ENCODE measurements around the gene AGAP3. TPM values are rescaled to one million over a fixed set of nuclear protein-coding genes. Genes with fewer than 3 reads are reported as not detected.

AGAP3 gene
- total RNA-seq, 2 experiments from 2014 or later: 30.0 to 36.2 TPM

DNA sequence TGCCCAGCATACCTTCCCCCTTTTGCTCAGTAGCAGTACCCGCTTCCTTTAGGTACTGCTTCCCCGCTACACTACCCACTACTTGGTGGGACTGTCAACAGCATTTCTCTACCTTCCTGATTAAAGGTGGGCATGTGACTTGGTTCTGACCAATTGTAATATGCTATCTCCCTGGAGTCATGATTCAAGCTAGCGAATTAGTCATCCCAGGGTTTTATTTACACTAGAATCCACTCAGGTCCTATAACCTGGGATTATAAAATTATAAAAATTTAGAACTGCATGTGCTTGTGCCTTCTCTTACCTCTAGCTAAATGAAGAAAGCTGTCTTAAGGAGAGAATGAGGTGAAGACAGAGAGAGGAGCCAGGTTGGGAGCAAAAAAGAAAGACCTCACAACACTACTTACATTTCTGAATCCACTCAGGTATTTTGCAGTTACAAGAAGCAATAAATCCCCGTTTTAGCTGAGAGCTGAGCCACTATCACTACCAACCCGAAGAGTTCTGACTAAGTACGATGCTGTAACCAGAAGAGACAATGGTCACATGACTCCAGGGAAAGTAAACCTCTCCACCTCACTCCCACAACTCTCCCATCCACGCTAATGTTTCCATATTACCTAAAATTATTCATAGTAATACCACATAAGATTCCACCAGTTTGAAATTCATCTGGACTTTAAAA lies 71.5 kb downstream of the AGAP3 start:
- Mint-ChIP-seq H3K4me3 (no peak overlapping the region), H3K4me1 (no peaks in the 10 kb centered on the region), H3K36me3 (no peaks in the 10 kb centered on the region), H3K27me3 (peaks cover 38% of the 10 kb centered on the region), H3K27ac (no peak overlapping the region), H3K9me3 (ENCODE audit: low read depth) (no peaks in the 10 kb centered on the region)
- ATAC-seq (no peak), DNase-seq (no peak)
- CTCF ChIA-PET: interaction anchor here (0.6 to 1.2 kb wide), 6 partner anchors 10 to 47 kb away, joined by 3 to 6 read pairs (median 4); no protein-coding TSS in a partner anchor

DNA sequence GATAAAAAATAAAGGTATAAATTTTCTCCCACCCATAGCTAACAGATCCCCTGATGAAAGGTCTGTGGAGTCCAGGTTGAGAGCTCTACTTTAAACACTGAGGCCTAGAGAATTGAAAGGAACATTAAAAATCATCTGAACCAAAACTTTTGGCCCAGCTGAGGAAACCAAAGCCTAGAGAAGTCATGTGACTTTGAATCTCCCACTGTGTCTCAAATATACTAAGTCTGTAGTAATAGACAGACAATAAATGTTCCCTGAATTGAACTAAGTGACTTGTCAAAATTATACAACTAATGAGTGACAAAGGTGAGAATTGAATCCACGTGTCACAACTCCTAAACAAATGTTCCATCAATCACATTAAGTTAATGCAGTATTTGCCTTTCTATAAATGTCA lies 75.5 kb downstream of the AGAP3 start:
- peaks cover 16% of the 10 kb centered on the region for H3K27me3 Mint-ChIP-seq
- H3K36me3 Mint-ChIP-seq: no peaks in the 10 kb centered on the region
- H3K27ac Mint-ChIP-seq: no peak overlapping the region
- H3K9me3 Mint-ChIP-seq (ENCODE audit: low read depth): no peaks in the 10 kb centered on the region
- CTCF ChIA-PET: interaction anchor here (0.6 to 1.9 kb wide), 4 partner anchors 9 to 38 kb away, joined by 3 to 7 read pairs (median 4); no protein-coding TSS in a partner anchor
- no peak for ATAC-seq
- H3K4me1 Mint-ChIP-seq: no peaks in the 10 kb centered on the region
- no peak overlapping the region for H3K4me3 Mint-ChIP-seq
- DNase-seq: no peak

DNA sequence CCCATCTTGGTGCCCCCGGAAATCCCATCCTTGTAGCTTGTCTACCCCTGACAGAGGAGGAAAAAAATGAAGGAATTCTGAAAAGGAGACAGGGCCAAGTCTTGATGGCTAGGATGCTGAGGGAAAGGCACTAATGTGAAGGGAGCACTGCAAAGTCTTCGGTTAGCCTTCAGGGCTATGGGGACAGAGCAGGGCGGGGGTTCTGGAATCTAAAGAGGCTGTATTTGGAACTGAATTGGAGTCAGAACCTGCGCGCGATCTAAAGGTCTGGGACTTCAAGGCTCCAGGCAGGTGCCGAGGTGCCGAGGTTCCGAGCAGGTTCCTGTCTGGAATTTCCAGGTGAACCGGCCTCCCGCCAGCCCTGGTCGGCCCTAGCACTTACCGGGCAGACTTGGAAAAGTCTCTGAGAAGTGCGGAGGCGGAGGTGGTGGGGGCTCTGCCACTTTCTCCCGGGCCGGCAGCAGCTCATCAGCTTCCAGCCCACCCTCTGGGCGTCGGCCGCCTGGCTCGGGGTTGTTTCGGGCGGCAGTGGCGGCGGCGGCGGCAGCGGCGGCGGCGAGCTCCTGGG lies 80.4 kb downstream of the AGAP3 start:
- Mint-ChIP-seq H3K4me1 (peaks cover 5% of the 10 kb centered on the region), H3K4me3 (no peak overlapping the region), H3K27ac (no peak overlapping the region), H3K9me3 (ENCODE audit: low read depth) (no peaks in the 10 kb centered on the region), H3K27me3 (peaks cover 36% of the 10 kb centered on the region), H3K36me3 (no peaks in the 10 kb centered on the region)
- DNase-seq (no peak), ATAC-seq (no peak)
- CTCF ChIA-PET: interaction anchor here (0.7 to 2.9 kb wide), 8 partner anchors 9 to 268 kb away, joined by 3 to 15 read pairs (median 4); partner anchors contain the start of gene ABCF2

DNA sequence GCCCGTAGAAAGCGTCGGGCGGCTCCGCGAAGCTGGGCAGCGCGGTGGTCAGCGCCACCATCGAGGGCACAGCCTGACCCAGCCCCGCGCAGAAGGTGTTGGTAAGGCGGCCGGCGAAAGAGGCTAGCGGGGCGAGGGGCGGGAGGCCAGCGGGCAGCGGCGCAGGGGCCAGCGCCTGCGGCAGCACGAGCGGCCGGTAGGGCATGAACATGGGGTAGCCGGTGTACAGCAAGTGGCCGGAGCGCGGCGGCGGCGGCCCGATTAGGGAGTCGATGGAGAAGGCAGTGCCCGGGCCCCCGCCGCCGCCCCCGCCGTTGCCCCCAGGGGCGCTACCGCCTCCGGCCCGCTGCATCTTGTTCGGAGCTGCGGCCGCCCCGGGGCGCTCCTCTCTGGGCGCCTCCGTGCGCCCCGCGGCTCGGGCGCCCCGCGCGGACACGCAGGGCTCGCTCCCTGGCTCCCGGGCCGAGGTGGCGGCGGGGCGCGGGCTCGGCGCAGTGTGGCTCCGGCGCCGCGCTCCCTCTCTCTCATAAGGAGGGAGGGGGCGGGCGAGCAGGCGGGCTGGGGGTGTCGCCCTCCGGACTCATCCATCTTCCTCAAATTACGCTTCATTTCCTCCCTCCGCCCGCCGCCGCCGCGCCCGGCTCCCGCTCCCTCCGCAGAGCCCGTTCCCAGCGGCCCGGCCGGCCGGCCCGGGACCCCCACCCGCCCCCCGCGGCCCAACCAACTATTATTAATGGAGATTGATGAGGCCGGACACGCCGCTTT lies 81.1 kb downstream of the AGAP3 start, which contains the start of gene GBX1:
GBX1 (minus strand) TSS at position 498 of the 765 bp plus-strand sequence; CDS start at position 352, 146 bp downstream.
- DNase-seq (no peak), ATAC-seq (peak; percentile 50)
- Mint-ChIP-seq H3K27me3 (peaks cover 42% of the 10 kb centered on the region), H3K9me3 (ENCODE audit: low read depth) (no peaks in the 10 kb centered on the region), H3K36me3 (no peaks in the 10 kb centered on the region), H3K27ac (no peak within 1 kb of the TSS), H3K4me1 (peaks cover 5% of the 10 kb centered on the region), H3K4me3 (peak within 1 kb of the TSS; percentile 38)
- CTCF ChIA-PET: interaction anchor here (0.6 to 3.7 kb wide), 16 partner anchors 8 to 149 kb away, joined by 3 to 24 read pairs (median 4); partner anchors contain the start of gene ABCF2

DNA sequence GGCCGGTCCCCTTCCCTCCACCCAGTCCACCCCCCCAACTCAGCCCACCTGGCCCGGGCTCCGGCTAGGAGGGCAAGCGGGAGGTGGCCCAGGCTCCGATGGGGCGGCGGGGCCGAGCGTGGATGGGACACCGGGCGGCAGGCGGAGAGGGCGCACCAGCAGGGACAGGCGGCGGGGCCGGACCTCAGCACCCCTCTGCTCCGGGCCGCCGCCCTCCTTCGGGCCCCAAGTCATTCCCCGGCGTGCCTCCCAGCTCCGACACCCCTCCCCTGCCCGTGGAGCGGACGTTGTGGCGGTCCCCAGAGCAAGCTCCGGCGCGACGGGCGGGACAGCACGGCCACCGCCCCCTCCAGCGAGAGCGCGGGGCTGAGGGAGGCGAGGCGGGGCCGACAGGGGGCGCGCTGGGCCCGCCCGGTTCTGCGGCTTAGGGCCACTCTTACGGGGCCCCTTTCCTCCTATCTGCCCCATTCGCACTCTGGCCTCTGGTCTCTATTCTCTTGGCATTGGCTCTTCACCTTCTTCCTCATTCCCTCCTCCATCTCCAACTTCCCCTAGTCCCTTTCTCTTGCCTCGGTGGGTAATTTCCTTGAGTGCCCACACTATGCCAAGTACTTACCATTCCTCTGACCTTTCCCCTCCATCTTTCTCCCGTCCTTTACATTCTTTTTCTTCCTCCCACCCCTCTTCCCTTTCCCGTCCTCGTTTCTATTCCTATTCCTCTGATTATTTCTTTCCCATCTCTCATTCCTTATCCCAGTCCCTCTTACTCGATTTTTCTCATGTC lies 81.9 kb downstream of the AGAP3 start:
- Mint-ChIP-seq H3K36me3 (no peaks in the 10 kb centered on the region), H3K4me3 (peak overlapping the region; percentile 38), H3K27me3 (peaks cover 49% of the 10 kb centered on the region), H3K4me1 (peaks cover 10% of the 10 kb centered on the region), H3K9me3 (ENCODE audit: low read depth) (no peaks in the 10 kb centered on the region), H3K27ac (no peak overlapping the region)
- DNase-seq (peak; percentile 67), ATAC-seq (peak; percentile 86)
- CTCF ChIA-PET: interaction anchor here (0.6 to 3.7 kb wide), 16 partner anchors 8 to 148 kb away, joined by 3 to 24 read pairs (median 3); partner anchors contain the start of gene ABCF2

DNA sequence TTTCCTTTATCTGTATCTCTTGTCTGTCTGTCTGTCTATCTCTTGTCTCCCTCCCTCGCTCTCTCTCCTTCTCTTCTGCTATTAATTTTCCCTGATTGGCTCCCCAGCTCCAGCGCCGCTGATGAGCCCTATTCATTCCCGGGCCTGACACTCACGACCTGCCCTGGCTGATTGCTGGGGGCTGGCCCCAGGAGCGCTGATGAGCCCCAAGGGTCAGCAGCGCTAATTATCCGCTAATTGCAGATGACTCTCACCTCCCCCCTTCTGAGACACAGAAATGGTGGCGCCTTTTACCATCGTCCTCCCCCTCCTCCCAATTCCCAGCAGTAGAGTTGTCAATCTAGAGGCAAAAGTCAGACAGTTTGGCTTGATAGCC lies 82.5 kb downstream of the AGAP3 start:
- Mint-ChIP-seq H3K27me3 (peaks cover 52% of the 10 kb centered on the region), H3K4me1 (peaks cover 10% of the 10 kb centered on the region), H3K9me3 (ENCODE audit: low read depth) (no peaks in the 10 kb centered on the region), H3K4me3 (peak overlapping the region; percentile 38), H3K36me3 (no peaks in the 10 kb centered on the region), H3K27ac (no peak overlapping the region)
- ATAC-seq (no peak), DNase-seq (no peak)
- CTCF ChIA-PET: interaction anchor here (1.0 to 3.7 kb wide), 14 partner anchors 8 to 128 kb away, joined by 3 to 24 read pairs (median 5); partner anchors contain the start of gene ABCF2

DNA sequence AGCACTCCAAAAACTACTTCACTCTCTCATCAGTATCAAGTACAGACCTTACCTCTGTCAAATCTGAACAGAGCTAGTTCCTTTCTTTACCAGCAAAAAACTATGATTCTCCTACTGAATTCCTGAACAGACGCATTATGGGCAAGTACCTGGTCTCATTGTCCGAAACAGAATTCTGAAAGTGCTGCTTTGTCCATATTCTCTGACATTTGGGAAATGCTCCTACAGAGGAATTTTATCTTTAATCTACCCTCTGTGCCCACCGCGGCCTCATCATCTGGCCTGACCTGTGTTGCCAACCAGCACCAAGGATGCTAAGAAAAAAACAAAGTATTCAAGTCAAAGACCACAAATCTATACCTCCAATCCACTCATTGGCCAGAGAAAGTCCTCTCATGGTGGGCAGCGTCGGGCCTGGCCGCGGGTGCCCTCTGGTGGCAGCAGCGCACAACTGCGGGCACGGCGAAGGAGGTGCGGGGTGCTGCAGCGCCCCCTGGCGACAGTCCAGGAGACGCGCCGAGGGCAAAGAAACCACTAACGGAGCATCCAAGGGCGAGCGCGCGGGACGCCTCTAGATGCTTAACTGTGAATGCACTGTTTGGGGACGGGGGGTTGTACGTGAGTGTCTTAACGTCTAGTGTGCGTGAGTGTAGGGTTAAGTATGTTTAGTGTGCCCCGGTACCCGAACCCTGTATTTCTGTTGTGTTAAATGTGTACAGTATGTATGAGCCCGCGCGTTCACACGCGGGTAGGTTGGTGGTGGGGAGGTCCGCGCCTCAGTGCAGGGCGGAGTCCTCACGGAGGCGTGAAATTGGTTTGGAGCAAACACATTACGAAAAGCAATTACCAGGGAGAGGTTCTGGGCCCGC lies 86.2 kb downstream of the AGAP3 start:
- DNase-seq: peak; percentile 84
- CTCF ChIA-PET: interaction anchor here (0.6 to 1.3 kb wide), 12 partner anchors 9 to 250 kb away, joined by 3 to 11 read pairs (median 4); partner anchors contain the start of genes ABCB8 and CHPF2
- peaks cover 52% of the 10 kb centered on the region for H3K27me3 Mint-ChIP-seq
- H3K4me3 Mint-ChIP-seq: no peak overlapping the region
- no peak overlapping the region for H3K27ac Mint-ChIP-seq
- H3K4me1 Mint-ChIP-seq: peaks cover 12% of the 10 kb centered on the region
- peak; percentile 70 for ATAC-seq
- H3K36me3 Mint-ChIP-seq: no peaks in the 10 kb centered on the region
- no peaks in the 10 kb centered on the region for H3K9me3 Mint-ChIP-seq (ENCODE audit: low read depth)

DNA sequence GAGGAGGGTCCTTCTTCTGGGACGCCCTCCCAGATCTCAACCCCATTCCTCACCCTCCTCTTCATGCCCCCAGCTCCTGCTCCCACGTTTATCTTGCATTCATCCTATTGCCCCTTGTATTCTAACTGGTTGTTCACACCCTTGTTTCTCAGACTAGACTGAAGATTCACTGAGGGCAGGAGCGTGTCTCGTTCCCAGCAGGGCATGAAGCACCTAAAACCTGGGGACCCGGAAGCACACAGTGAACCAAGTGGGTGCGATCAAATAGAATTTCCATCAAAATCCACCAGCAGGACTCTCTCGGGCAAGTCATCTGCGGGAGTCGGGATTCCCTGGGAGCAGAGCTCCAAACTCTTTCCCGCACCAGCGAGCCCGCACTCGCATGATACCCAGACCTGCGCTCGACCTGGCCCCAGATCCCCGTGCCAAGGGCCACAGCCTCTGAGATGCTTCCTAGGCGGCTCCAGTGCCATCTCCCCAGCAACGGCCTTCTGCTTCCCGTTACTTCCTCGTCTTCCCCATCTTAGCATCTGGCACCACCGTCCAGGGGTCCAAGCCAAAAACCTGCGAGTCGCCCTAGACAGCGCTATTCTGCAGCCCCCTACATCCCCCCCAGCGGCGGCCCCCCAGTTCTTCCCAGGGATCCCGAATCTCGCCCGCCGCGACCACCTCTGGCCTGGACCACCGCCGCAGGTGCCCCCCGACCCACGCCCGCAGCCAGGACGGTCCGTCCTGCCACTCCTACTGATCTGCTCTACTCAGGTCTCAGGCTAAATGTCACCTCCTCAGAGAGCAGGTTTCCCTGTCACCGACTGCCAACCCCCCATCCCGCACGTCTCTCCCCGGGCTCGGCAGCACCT lies 87.3 kb downstream of the AGAP3 start:
- DNase-seq: no peak
- Mint-ChIP-seq H3K9me3 (ENCODE audit: low read depth) (no peaks in the 10 kb centered on the region), H3K4me1 (peaks cover 8% of the 10 kb centered on the region), H3K4me3 (no peak overlapping the region), H3K36me3 (no peaks in the 10 kb centered on the region), H3K27ac (no peak overlapping the region), H3K27me3 (peaks cover 50% of the 10 kb centered on the region)
- ATAC-seq: no peak
- CTCF ChIA-PET: no interaction called here

DNA sequence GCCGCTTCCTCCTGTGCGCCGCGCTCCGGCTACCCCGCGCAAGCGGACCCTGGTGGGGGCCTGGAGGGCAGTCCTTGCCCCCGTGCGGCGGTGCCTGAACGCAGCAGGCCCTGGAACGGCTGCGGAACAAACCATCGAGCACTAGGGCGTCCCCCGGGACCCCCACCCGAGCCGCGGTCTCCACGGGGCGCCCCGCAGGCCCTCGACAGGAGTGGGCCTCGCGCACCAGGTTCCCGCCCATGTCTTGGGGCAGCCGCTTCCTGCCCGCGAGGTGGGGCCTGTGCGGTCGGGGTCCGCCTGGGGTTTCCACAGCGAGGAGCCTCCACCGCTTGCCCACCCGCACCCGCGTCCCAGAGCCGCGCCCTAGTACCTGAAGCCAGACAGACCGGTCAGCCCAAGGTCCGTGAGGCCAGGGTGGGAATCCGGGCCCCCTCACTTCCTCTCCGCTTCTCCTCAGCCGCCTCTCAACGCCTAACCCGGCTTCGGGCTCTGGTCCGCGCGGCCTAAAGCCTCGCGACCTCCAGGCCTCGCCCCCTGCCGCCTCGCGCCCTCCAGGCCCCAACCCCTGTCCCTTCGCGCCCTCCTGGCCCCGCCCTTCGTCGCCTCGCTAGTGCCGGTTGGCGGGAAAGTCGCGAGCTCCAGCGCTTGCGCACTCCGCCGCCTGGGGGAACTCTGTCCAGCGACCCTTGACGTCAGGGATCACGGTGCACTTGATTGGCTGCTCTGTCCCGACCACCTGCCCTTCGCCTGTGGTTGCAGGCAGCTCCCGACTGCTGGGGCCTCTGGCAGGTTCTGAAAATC lies 88.2 kb downstream of the AGAP3 start:
- H3K4me1 Mint-ChIP-seq: peaks cover 7% of the 10 kb centered on the region
- CTCF ChIA-PET: interaction anchor here (1.3 to 2.6 kb wide), 3 partner anchors 8 to 53 kb away, joined by 4 to 8 read pairs (median 6); partner anchors contain the start of gene ABCF2
- no peaks in the 10 kb centered on the region for H3K36me3 Mint-ChIP-seq
- H3K4me3 Mint-ChIP-seq: no peak overlapping the region
- H3K27me3 Mint-ChIP-seq: peaks cover 45% of the 10 kb centered on the region
- no peaks in the 10 kb centered on the region for H3K9me3 Mint-ChIP-seq (ENCODE audit: low read depth)
- DNase-seq (peak; percentile 55), ATAC-seq (no peak)
- no peak overlapping the region for H3K27ac Mint-ChIP-seq

DNA sequence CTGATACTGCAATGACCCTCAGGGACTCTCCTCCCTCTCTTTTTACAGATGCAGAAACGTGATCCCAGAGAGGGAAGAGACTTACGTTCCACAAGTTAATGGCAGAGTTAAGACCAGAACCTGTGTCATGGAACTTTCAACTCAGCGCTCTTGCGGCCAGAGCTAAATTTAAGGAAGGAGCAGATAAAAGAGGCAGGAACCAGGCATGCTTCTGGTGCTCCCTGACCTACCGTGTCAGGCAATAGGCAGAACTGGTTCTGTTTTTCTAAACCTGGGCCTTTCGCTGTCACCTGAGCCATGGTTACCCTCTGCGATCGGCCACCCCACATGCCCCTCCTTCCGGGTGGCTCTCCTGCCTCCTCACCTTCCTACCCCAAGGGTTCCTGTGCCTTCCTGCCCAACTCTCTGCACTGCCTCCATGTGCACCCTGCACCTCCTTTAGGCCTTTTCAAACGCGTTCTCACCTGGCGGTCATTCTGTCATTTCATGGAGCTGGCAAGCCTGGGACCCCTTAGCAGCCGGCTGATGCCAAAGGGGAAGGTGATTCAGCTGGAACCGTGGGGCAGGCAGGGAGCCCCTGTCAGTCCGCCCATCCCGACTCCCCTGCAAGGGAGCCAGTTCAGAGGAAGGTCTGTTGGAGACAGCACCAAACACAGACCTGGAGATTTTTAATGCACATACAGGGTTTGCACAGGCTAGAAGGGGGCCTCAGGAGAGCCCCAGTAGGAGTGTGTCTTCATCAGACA lies 88.9 kb downstream of the AGAP3 start:
- H3K9me3 Mint-ChIP-seq (ENCODE audit: low read depth): no peaks in the 10 kb centered on the region
- no peak for ATAC-seq
- CTCF ChIA-PET: interaction anchor here (1.3 to 2.6 kb wide), 3 partner anchors 9 to 52 kb away, joined by 4 to 8 read pairs (median 6); partner anchors contain the start of gene ABCF2
- no peak for DNase-seq
- no peak overlapping the region for H3K27ac Mint-ChIP-seq
- H3K4me1 Mint-ChIP-seq: peaks cover 7% of the 10 kb centered on the region
- H3K4me3 Mint-ChIP-seq: no peak overlapping the region
- no peaks in the 10 kb centered on the region for H3K36me3 Mint-ChIP-seq
- peaks cover 37% of the 10 kb centered on the region for H3K27me3 Mint-ChIP-seq

All from activated CD8-positive, alpha-beta memory T cell treated with anti-CD3 and anti-CD28 coated beads, Interleukin-2, amount 10 ng/mL, durations not matched to agents 7 days and 5 days (primary cell).